ENCODE measurements around the gene ZW10.

Gene ZW10

GRCh38 chr11:113725913-113726312 lies 47.6 kb downstream of the ZW10 start:
- TF ChIP-seq CTCF (IDR thresholded peaks at IDR 0.05; ENCODE audit: low read depth, low read length) (no peak), EZH2phosphoT487 (IDR thresholded peaks at IDR 0.05; ENCODE audit: low read depth) (no peak)
- H2AFZ ChIP-seq (ENCODE audit: low read depth, low read length) = no peak overlapping the region
- no peak overlapping the region for H3K27ac ChIP-seq (ENCODE audit: low read length)

DNA sequence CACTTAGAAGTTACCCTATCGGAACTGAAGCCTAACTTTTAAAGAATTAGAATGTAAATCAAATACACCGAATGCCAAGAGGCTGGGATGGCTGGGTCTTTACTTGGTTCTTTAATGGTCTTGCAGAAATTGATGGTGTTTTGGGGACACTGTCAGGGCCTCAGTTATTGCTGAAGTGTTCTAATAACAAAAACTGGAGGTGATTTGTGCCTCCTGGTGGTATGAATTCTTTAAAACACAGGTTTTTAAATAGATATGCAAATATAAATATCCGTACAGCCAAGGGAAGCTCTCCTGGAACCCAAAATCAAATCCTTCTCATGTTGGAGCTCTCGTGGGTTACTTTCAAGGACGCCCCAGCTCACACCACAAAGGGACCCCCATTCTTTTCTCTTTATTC lies 48.1 kb downstream of the ZW10 start:
- Histone ChIP-seq H3K4me1 (ENCODE audit: low read length) (no peaks in the 10 kb centered on the region), H3K9me3 (ENCODE audit: insufficient read depth, low read length) (no peaks in the 10 kb centered on the region)
- TF ChIP-seq CTCF (IDR thresholded peaks at IDR 0.05; ENCODE audit: low read depth, low read length) = no peak
- TF ChIP-seq EZH2phosphoT487 (IDR thresholded peaks at IDR 0.05; ENCODE audit: low read depth) = no peak

More at GRCh38 chr11:113725913-113726312, 47.6 kb downstream of the ZW10 start:
- no peak overlapping the region for H3K4me2 ChIP-seq (ENCODE audit: low read length)
- no peak overlapping the region for H3K9ac ChIP-seq (ENCODE audit: low read length)
- H3K27me3 ChIP-seq (ENCODE audit: low read depth, low read length) = no peaks in the 10 kb centered on the region
- no peak overlapping the region for H3K4me3 ChIP-seq (ENCODE audit: low read length)
- no peaks in the 10 kb centered on the region for H3K36me3 ChIP-seq (replicated peaks; ENCODE audit: low read depth, low read length)
- H3K9me3 ChIP-seq (ENCODE audit: insufficient read depth, low read length) = no peaks in the 10 kb centered on the region
- no peaks in the 10 kb centered on the region for H3K4me1 ChIP-seq (ENCODE audit: low read length)
- no peaks in the 10 kb centered on the region for H3K79me2 ChIP-seq (ENCODE audit: low read length)
- H4K20me1 ChIP-seq (ENCODE audit: insufficient read depth, low read length) = no peaks in the 10 kb centered on the region

GRCh38 chr11:113724778-113725177 lies 48.7 kb downstream of the ZW10 start:
- Histone ChIP-seq H3K27ac (ENCODE audit: low read length) (no peak overlapping the region), H3K9me3 (ENCODE audit: insufficient read depth, low read length) (no peaks in the 10 kb centered on the region)
- no peak for TF ChIP-seq CTCF (IDR thresholded peaks at IDR 0.05; ENCODE audit: low read depth, low read length)
- TF ChIP-seq EZH2phosphoT487 (IDR thresholded peaks at IDR 0.05; ENCODE audit: low read depth) = no peak

More for the DNA sequence above, 48.1 kb downstream of the ZW10 start:
- Histone ChIP-seq H2AFZ (ENCODE audit: low read depth, low read length) (no peak overlapping the region), H4K20me1 (ENCODE audit: insufficient read depth, low read length) (no peaks in the 10 kb centered on the region), H3K79me2 (ENCODE audit: low read length) (no peaks in the 10 kb centered on the region), H3K27me3 (ENCODE audit: low read depth, low read length) (no peaks in the 10 kb centered on the region), H3K27ac (ENCODE audit: low read length) (no peak overlapping the region), H3K9ac (ENCODE audit: low read length) (no peak overlapping the region), H3K4me3 (ENCODE audit: low read length) (no peak overlapping the region), H3K4me2 (ENCODE audit: low read length) (no peak overlapping the region), H3K36me3 (replicated peaks; ENCODE audit: low read depth, low read length) (no peaks in the 10 kb centered on the region)

DNA sequence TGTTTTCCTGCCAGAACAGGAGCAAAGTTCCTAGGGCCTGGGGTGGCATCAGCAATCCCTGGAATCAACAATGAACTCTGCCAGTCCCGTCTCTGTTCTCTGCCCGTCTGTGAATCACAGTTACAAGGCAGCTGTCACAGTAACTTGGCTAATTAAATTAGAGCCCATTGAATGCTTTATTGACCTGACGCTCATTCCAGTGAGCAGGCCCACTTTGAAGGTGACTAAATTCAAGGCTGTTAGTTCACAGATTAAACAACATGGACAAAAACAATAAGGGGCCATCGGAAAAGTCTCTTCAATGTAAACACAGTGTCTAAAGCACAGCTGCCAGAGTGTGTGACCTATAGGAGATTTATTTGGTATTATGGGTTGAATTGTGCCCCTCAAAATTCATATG lies 49.7 kb downstream of the ZW10 start:
- H3K4me2 ChIP-seq (ENCODE audit: low read length) = no peak overlapping the region
- no peak for TF ChIP-seq CTCF (IDR thresholded peaks at IDR 0.05; ENCODE audit: low read depth, low read length)
- no peak for TF ChIP-seq EZH2phosphoT487 (IDR thresholded peaks at IDR 0.05; ENCODE audit: low read depth)
- H3K4me1 ChIP-seq (ENCODE audit: low read length) = no peaks in the 10 kb centered on the region
- H4K20me1 ChIP-seq (ENCODE audit: insufficient read depth, low read length) = no peaks in the 10 kb centered on the region
- no peaks in the 10 kb centered on the region for H3K79me2 ChIP-seq (ENCODE audit: low read length)
- H3K4me3 ChIP-seq (ENCODE audit: low read length) = no peak overlapping the region
- no peak overlapping the region for H2AFZ ChIP-seq (ENCODE audit: low read depth, low read length)
- H3K36me3 ChIP-seq (replicated peaks; ENCODE audit: low read depth, low read length) = no peaks in the 10 kb centered on the region
- no peak overlapping the region for H3K9ac ChIP-seq (ENCODE audit: low read length)
- no peak overlapping the region for H3K27ac ChIP-seq (ENCODE audit: low read length)
- no peaks in the 10 kb centered on the region for H3K9me3 ChIP-seq (ENCODE audit: insufficient read depth, low read length)
- no peaks in the 10 kb centered on the region for H3K27me3 ChIP-seq (ENCODE audit: low read depth, low read length)

More at GRCh38 chr11:113724778-113725177, 48.7 kb downstream of the ZW10 start:
- H2AFZ ChIP-seq (ENCODE audit: low read depth, low read length) = no peak overlapping the region
- H3K4me2 ChIP-seq (ENCODE audit: low read length) = no peak overlapping the region
- no peaks in the 10 kb centered on the region for H3K79me2 ChIP-seq (ENCODE audit: low read length)
- H3K4me3 ChIP-seq (ENCODE audit: low read length) = no peak overlapping the region
- H4K20me1 ChIP-seq (ENCODE audit: insufficient read depth, low read length) = no peaks in the 10 kb centered on the region
- no peaks in the 10 kb centered on the region for H3K36me3 ChIP-seq (replicated peaks; ENCODE audit: low read depth, low read length)
- H3K9ac ChIP-seq (ENCODE audit: low read length) = no peak overlapping the region
- H3K27me3 ChIP-seq (ENCODE audit: low read depth, low read length) = no peaks in the 10 kb centered on the region
- H3K4me1 ChIP-seq (ENCODE audit: low read length) = no peaks in the 10 kb centered on the region
